Omental fat pad (tissue), 4 donors: ENCODE results near the gene PLCB4. TPM values are rescaled to one million over a fixed set of nuclear protein-coding genes. Genes with fewer than 3 reads are reported as not detected.

Experiments used
- ATAC-seq: fragments of 150-250 bp; one replicate; pipeline ENCODE4 v1.9.1; 2016; ENCODE audit warnings: mild to moderate bottlenecking, moderate library complexity; ENCODE audit not compliant: low FRiP score
- DNase-seq: peaks from one replicate; pipeline ENCODE4 v3.0.0-alpha.2; 2019; ENCODE audit warnings: low spot score
- total RNA-seq, 4 donors: library from RNA; depleted of rRNA; stranded (reverse); fragments of >200 nt; gene quantifications; one replicate each; pipeline ENCODE4 v1.1.0, GENCODE V29; 2016
- TF ChIP-seq, protein P1 (sequence below), 3 donors: fragments of 450-650 bp; IDR thresholded peaks; one replicate each; pipeline ENCODE4 v1.5.1; 2016 to 2017; ENCODE audit warnings: antibody characterized with exemption in 3 of 3, mild to moderate bottlenecking in 3 of 3, moderate library complexity in 2 of 3

Gene PLCB4
- total RNA-seq, 4 donors from 2014 or later: 6.6 to 18.4 (median 11.4) TPM

DNA sequence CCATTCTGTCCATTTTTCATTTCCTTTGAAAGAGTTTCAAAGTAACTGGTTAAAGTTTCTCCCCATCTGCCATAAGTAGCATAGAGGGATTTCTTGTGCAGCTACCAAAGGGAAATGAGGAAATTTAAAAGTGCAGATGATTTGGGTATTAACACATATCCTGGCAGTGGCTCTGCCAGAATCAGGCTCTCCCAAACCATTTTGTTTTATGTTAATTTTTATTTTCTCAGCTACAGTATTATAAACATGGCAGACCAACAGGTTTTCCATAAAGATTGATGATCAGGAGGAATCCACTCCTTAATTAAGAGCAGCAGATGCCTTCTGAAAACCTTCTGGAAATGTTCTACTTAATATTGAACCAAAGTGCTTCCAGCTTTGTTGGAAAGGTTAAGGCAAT is 13.9 kb downstream of the PLCB4 start:
- DNase-seq (no peak), ATAC-seq (no peak)
- TF ChIP-seq, protein P1, sequence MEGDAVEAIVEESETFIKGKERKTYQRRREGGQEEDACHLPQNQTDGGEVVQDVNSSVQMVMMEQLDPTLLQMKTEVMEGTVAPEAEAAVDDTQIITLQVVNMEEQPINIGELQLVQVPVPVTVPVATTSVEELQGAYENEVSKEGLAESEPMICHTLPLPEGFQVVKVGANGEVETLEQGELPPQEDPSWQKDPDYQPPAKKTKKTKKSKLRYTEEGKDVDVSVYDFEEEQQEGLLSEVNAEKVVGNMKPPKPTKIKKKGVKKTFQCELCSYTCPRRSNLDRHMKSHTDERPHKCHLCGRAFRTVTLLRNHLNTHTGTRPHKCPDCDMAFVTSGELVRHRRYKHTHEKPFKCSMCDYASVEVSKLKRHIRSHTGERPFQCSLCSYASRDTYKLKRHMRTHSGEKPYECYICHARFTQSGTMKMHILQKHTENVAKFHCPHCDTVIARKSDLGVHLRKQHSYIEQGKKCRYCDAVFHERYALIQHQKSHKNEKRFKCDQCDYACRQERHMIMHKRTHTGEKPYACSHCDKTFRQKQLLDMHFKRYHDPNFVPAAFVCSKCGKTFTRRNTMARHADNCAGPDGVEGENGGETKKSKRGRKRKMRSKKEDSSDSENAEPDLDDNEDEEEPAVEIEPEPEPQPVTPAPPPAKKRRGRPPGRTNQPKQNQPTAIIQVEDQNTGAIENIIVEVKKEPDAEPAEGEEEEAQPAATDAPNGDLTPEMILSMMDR (IDR thresholded peaks at IDR 0.05): no peak

DNA sequence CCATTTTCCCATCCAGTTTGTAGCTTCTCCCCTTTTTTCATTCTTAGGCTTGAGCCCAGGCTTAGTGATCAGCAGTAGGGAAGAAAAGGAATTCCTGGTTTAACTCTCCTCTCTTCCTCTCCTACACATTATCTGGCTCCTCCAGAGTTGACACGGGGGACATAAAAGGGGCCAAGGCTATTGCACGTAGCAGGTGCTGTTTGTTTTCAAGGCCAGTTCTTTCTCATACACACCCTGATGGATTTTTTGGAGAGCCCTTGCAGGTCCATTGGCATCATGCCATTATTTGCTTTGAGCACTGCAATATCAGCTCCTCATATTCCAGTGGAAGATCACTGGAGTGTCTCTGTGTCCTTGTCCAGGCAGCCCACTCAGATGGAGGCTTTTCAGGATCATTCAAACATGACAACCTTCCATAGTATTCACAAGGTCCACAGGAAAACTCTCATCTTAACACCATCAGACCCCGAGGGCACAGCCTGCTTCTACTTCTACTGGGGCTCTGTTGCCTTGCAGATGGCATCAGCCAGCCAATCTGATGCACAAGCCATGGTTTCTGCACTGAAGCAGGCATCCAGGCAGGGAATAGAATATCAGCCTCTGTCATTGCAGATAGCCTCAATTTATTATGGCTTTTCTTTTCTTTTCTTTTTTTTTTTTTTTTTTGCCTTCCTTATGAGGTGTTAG is 18.8 kb downstream of the PLCB4 start:
- DNase-seq (no peak), ATAC-seq (no peak)
- TF ChIP-seq, protein P1 (IDR thresholded peaks at IDR 0.05): no peak

GRCh38 chr20:9088556-9088955 is 19.7 kb downstream of the PLCB4 start:
- TF ChIP-seq, protein P1 (IDR thresholded peaks at IDR 0.05): no peak
- no peak for DNase-seq
- no peak for ATAC-seq

- ATAC-seq (no peak), DNase-seq (no peak)
- TF ChIP-seq, protein P1 (IDR thresholded peaks at IDR 0.05): no peak
These were observed 23.2 kb downstream of the PLCB4 start for GRCh38 chr20:9092113-9092512.

- DNase-seq (no peak), ATAC-seq (no peak)
- TF ChIP-seq, protein P1 (IDR thresholded peaks at IDR 0.05): no peak
These were observed 23.8 kb downstream of the PLCB4 start for GRCh38 chr20:9092655-9093054.

- ATAC-seq: no peak
These were observed 24.5 kb downstream of the PLCB4 start for GRCh38 chr20:9093218-9093957.

More at GRCh38 chr20:9093218-9093957, 24.5 kb downstream of the PLCB4 start:
- no peak for DNase-seq
- TF ChIP-seq, protein P1 (IDR thresholded peaks at IDR 0.05): no peak
